Smooth muscle cell (in vitro differentiated cells): ENCODE measurements around the gene CABLES2. TPM values are rescaled to one million over a fixed set of nuclear protein-coding genes. Genes with fewer than 3 reads are reported as not detected.

Experiments
- DNase-seq: peaks from one replicate; lab custom pipeline; 2025; ENCODE audit not compliant: unreplicated experiment; lab: John Stamatoyannopoulos, UW
- H2AFZ ChIP-seq: fragments of 200-600 bp; sonication (generic); 2 replicates; pipeline ENCODE4 v1.6.0; 2016; ENCODE audit warnings: antibody characterized with exemption, low read depth, mild to moderate bottlenecking
- H3F3A ChIP-seq: fragments of 200-600 bp; sonication (generic); 2 replicates; pipeline ENCODE4 v1.6.0; 2017; ENCODE audit warnings: antibody characterized with exemption, low read depth
- H3K27ac ChIP-seq: fragments of 200-600 bp; sonication (generic); 2 replicates; pipeline ENCODE4 v1.5.1; 2016; ENCODE audit warnings: low read depth, mild to moderate bottlenecking
- H3K27me3 ChIP-seq: fragments of 200-600 bp; sonication (generic); 2 replicates; pipeline ENCODE4 v1.6.1; 2016; ENCODE audit warnings: low read depth, mild to moderate bottlenecking
- H3K36me3 ChIP-seq: fragments of 200-600 bp; sonication (generic); 2 replicates; pipeline ENCODE4 v1.5.1; 2016; ENCODE audit warnings: low read depth
- H3K4me1 ChIP-seq: fragments of 200-600 bp; sonication (generic); 2 replicates; pipeline ENCODE4 v1.5.1; 2016; ENCODE audit warnings: low read depth
- H3K4me2 ChIP-seq: fragments of 200-600 bp; sonication (generic); 2 replicates; pipeline ENCODE4 v1.6.0; 2016; ENCODE audit warnings: mild to moderate bottlenecking
- H3K4me3 ChIP-seq: fragments of 200-600 bp; sonication (generic); 2 replicates; pipeline ENCODE4 v1.5.1; 2016; ENCODE audit warnings: mild to moderate bottlenecking
- H3K79me2 ChIP-seq: fragments of 200-600 bp; sonication (generic); 2 replicates; pipeline ENCODE4 v1.6.0; 2016; ENCODE audit warnings: low read depth, mild to moderate bottlenecking
- H3K9ac ChIP-seq: fragments of 200-600 bp; sonication (generic); 2 replicates; pipeline ENCODE4 v1.6.0; 2016; ENCODE audit warnings: low read depth
- H3K9me3 ChIP-seq: fragments of 200-600 bp; sonication (generic); replicated peaks from 2 replicates; pipeline ENCODE4 v1.5.1; 2016; ENCODE audit warnings: low read depth
- H4K20me1 ChIP-seq: fragments of 200-600 bp; sonication (generic); 2 replicates; pipeline ENCODE4 v1.6.0; 2016; ENCODE audit warnings: low read depth
- WGBS: methylation state at CpG from one replicate; pipeline ENCODE4 v1.1.7; 2016; ENCODE audit warnings: low lambda C conversion rate; 5-methylcytosine and 5-hydroxymethylcytosine counted together
- polyA plus RNA-seq: library from polyadenylated mRNA; unstranded; fragments of >200 nt; fragmentation: Nextera tagmentation; extraction: Ambion mirVana; gene quantifications from 2 replicates; pipeline ENCODE4 v1.2.1, GENCODE V29; 2016
- total RNA-seq: library from RNA; depleted of rRNA; stranded (reverse); fragments of >200 nt; gene quantifications from 2 replicates; pipeline ENCODE4 v1.2.3, GENCODE V29; 2014
- TF ChIP-seq, protein P1 (sequence below): fragments of 200-600 bp; sonication (generic); IDR thresholded peaks from 2 replicates; pipeline ENCODE4 v1.5.1; 2017; ENCODE audit warnings: borderline replicate concordance, mild to moderate bottlenecking, antibody characterized with exemption; ENCODE audit not compliant: insufficient read depth, poor library complexity, severe bottlenecking

CABLES2 gene
- total and polyA plus RNA-seq, 2 experiments from 2014 or later, result 7.4 to 7.6 TPM

DNA sequence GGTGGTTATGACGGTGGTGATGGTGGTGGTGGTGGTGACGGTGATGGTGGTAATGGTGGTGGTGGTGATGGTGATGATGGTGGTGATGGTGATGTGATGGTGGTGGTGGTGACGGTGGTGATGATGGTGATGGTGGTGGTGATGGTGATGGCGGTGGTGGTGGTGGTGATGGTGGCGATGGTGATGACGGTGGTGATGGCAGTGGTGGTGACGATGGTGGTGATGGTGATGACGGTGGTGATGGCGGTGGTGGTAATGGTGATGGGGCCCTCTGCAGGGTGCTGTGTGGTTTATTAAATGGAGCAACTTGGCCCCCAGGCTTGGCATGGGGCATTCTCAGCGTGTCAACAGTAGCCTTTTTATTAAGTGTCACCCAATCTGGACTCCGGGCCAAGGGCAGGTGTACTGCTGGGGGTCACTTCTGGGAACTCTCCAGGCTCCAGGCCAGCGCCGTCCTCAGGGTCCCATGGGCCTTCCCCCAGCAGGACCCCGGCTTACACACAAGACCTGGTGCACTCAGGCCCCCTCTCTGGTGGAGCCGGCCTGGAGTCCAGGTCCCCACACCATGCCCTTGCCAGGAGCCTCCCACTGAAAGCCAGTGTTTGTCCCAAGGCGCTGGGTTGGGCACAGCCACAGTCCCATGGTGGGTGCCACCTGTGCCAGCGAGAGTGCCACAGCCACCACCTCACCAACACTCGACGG lies 8.8 kb downstream of the CABLES2 start:
- no peaks in the 10 kb centered on the region for H4K20me1 ChIP-seq
- H3K9me3 ChIP-seq, result no peaks in the 10 kb centered on the region
- H3K4me3 ChIP-seq, result no peak overlapping the region
- no peaks in the 10 kb centered on the region for H3K36me3 ChIP-seq
- H3F3A ChIP-seq, result no peaks in the 10 kb centered on the region
- H3K27me3 ChIP-seq, result no peaks in the 10 kb centered on the region
- no peak overlapping the region for H2AFZ ChIP-seq
- no peak overlapping the region for H3K27ac ChIP-seq
- H3K9ac ChIP-seq, result no peak overlapping the region
- H3K4me2 ChIP-seq, result no peak overlapping the region
- no peak for DNase-seq
- no peaks in the 10 kb centered on the region for H3K4me1 ChIP-seq
- H3K79me2 ChIP-seq, result no peaks in the 10 kb centered on the region
- TF ChIP-seq, protein P1, sequence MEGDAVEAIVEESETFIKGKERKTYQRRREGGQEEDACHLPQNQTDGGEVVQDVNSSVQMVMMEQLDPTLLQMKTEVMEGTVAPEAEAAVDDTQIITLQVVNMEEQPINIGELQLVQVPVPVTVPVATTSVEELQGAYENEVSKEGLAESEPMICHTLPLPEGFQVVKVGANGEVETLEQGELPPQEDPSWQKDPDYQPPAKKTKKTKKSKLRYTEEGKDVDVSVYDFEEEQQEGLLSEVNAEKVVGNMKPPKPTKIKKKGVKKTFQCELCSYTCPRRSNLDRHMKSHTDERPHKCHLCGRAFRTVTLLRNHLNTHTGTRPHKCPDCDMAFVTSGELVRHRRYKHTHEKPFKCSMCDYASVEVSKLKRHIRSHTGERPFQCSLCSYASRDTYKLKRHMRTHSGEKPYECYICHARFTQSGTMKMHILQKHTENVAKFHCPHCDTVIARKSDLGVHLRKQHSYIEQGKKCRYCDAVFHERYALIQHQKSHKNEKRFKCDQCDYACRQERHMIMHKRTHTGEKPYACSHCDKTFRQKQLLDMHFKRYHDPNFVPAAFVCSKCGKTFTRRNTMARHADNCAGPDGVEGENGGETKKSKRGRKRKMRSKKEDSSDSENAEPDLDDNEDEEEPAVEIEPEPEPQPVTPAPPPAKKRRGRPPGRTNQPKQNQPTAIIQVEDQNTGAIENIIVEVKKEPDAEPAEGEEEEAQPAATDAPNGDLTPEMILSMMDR, result no peak
- WGBS, result 89% methylated on average over 15 of the region's 19 CpGs

DNA sequence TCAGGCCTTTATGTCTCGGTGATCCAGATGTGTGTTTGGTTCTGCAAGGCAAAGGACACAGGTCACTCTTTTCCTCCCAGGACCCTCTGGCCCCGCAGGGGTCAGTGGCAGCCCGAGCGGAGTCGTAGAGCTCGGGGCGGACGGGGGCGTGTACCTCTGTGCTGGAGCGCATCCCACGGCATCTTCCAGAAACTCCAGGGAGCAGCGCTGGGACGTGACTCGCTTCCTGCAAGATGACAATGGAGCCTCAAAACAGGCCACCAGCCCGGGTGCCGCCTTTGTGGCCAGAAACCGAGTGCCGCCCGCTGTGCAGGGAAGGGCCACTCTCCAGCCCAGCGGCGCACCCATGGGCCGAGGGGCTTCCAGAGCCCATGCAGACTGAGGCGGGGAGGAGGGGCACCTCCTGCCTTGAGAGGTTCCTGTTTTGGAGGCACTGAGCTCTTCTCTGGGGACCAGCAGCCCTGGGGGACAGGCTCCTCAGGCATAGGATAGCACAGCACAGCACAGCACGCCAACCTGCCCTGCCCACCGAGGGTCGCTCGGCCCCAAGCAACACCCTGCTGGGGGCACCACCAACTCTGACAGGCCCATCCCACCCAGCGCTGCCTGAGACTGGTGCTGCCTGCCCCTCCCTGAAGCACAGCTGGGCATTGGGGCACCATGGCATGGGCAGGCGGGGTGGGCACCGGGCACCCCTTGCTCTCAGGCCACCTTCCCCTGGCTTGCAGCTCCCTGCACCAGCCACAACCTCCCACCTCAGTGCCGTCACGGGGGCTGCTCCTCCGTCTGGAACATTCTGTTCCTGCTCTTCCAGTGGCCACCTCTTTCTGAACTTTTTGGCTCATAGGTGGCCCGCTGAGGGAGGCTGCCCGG lies 10.5 kb downstream of the CABLES2 start:
- Histone ChIP-seq H3K4me2 (no peak overlapping the region), H3K4me1 (no peaks in the 10 kb centered on the region), H2AFZ (no peak overlapping the region), H3F3A (no peaks in the 10 kb centered on the region), H3K4me3 (no peak overlapping the region), H3K9me3 (no peaks in the 10 kb centered on the region), H3K9ac (no peak overlapping the region), H3K27me3 (no peaks in the 10 kb centered on the region), H3K79me2 (no peaks in the 10 kb centered on the region), H3K27ac (no peak overlapping the region), H4K20me1 (no peaks in the 10 kb centered on the region), H3K36me3 (no peaks in the 10 kb centered on the region)
- TF ChIP-seq, protein P1, result no peak
- no peak for DNase-seq
- 91% methylated on average over 35 of the region's 35 CpGs for WGBS

DNA sequence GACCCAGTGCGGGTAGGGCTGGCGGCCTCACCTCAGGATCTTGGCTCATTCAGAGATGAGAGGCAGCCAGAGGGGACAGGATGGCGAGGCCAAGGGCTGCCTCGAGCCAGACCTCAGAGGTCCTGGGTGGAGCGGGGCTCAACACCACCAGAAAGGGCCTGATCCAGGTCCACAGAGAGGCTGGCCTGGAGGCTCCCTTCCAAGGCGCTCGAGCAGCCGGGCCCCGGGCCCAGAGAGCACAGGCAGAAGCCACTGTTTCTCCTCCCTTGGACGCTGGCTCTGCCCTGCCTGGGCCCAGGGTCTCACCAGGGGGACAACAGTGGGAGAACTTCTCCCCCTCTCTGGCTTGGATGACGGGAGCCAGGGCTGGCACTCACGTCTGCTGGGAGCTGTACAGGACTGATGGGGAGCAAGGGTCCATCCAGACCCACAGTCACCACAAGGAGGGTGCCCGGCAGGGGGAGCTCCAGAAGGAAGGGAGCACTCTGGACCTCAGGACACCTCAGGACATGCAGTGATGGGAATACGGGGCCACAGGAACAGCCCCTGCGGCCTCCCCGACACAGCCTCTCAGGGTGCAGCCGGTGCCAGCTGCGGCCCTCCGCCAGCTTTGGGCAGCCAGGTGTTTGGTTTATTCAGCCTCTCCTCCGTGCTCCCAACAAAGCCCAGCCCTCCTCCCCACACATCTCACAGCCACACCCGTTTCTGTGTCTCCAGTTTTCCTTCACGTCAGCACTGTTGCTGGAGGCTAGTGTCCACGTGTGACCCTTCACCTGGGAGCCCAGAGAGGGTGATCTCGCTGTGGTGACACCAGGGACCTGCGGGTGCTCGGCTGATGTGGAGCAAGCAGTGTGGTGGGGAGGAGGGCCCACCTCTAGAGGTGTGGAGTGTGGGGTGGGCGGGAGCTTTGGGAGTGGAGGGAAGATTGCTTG lies 11.5 kb downstream of the CABLES2 start:
- DNase-seq, result no peak
- Histone ChIP-seq H2AFZ (no peak overlapping the region), H3K9me3 (no peaks in the 10 kb centered on the region), H3K4me1 (no peaks in the 10 kb centered on the region), H4K20me1 (no peaks in the 10 kb centered on the region), H3K4me2 (no peak overlapping the region), H3K4me3 (no peak overlapping the region), H3F3A (no peaks in the 10 kb centered on the region), H3K9ac (no peak overlapping the region), H3K27me3 (no peaks in the 10 kb centered on the region), H3K27ac (no peak overlapping the region), H3K36me3 (no peaks in the 10 kb centered on the region), H3K79me2 (no peaks in the 10 kb centered on the region)
- TF ChIP-seq, protein P1, result no peak
- WGBS, result 95% methylated on average over 27 of the region's 27 CpGs
